HepG2 (cell line): ENCODE data around the gene GDPD5. TPM values are rescaled to one million over a fixed set of nuclear protein-coding genes. Genes with fewer than 3 reads are reported as not detected.

Experiments
- ARHGAP35 ChIP-seq: sonication (generic); formaldehyde crosslinking; IDR thresholded peaks from 2 replicates; pipeline ENCODE4 v1.9.0; 2022; ENCODE audit warnings: mild to moderate bottlenecking, inconsistent platforms, moderate library complexity, missing genetic modification reagents, borderline replicate concordance
- ATF3 ChIP-seq: sonication (generic); formaldehyde crosslinking; IDR thresholded peaks from 2 replicates; pipeline ENCODE4 v1.4.0; 2020; ENCODE audit warnings: missing genetic modification reagents
- BCL6 ChIP-seq: IDR thresholded peaks from 2 replicates; pipeline ENCODE4 v1.6.1; 2016; ENCODE audit warnings: missing genetic modification reagents, missing compliant biosample characterization
- EP300 ChIP-seq, 3 experiments: sonication (generic) in 1 of 3; formaldehyde crosslinking in 1 of 3; IDR thresholded peaks; 2 replicates each; pipeline versions ENCODE4 v1.5.1 to v1.6.1; 2011 to 2020; ENCODE audit warnings: low read depth in 2 of 3, low read length in 2 of 3, borderline replicate concordance in 1 of 3, improper control_type of control experiment in 1 of 3, mild to moderate bottlenecking in 1 of 3, missing genetic modification reagents in 1 of 3, moderate library complexity in 1 of 3
- FOXK1 ChIP-seq: sonication (generic); formaldehyde crosslinking; IDR thresholded peaks from 2 replicates; pipeline ENCODE4 v1.4.0; 2020; ENCODE audit warnings: low read depth, missing genetic modification reagents, borderline replicate concordance
- FOXK2 ChIP-seq: fragments of 450-650 bp; IDR thresholded peaks from 2 replicates; pipeline ENCODE4 v1.6.1; 2016
- MED1 ChIP-seq: sonication (generic); formaldehyde crosslinking; IDR thresholded peaks from 2 replicates; pipeline ENCODE4 v1.4.0; 2020; ENCODE audit warnings: missing genetic modification reagents
- NR2C2 ChIP-seq: sonication (generic); formaldehyde crosslinking; IDR thresholded peaks from 2 replicates; pipeline ENCODE4 v1.4.0; 2020; ENCODE audit warnings: missing genetic modification reagents, mild to moderate bottlenecking, moderate library complexity, borderline replicate concordance
- SALL2 ChIP-seq: sonication (generic); formaldehyde crosslinking; IDR thresholded peaks from 2 replicates; pipeline ENCODE4 v1.8.1; 2023; ENCODE audit warnings: mild to moderate bottlenecking, missing genetic modification reagents, inconsistent platforms
- SMAD3 ChIP-seq: sonication (generic); formaldehyde crosslinking; IDR thresholded peaks from 2 replicates; pipeline ENCODE4 v1.4.0; 2020; ENCODE audit warnings: missing genetic modification reagents
- SP5 ChIP-seq: IDR thresholded peaks from 2 replicates; pipeline ENCODE4 v1.6.1; 2016; ENCODE audit warnings: low read depth, borderline replicate concordance
- TFDP2 ChIP-seq: sonication (generic); formaldehyde crosslinking; IDR thresholded peaks from 2 replicates; pipeline ENCODE4 v1.4.0; 2020; ENCODE audit warnings: missing genetic modification reagents
- ZBTB14 ChIP-seq: sonication (generic); formaldehyde crosslinking; IDR thresholded peaks from 2 replicates; pipeline ENCODE4 v1.4.0; 2020; ENCODE audit warnings: missing genetic modification reagents
- ZBTB7B ChIP-seq: sonication (generic); formaldehyde crosslinking; IDR thresholded peaks from 2 replicates; pipeline ENCODE4 v1.4.0; 2020; ENCODE audit warnings: missing genetic modification reagents
- ZFP36 ChIP-seq: fragments of 150-350 bp; IDR thresholded peaks from 2 replicates; pipeline ENCODE4 v1.6.1; 2018; ENCODE audit warnings: borderline replicate concordance, low read length, low read depth; ENCODE audit not compliant: partially characterized antibody
- ZNF292 ChIP-seq: sonication (generic); formaldehyde crosslinking; IDR thresholded peaks from 2 replicates; pipeline ENCODE4 v1.8.1; 2022; ENCODE audit warnings: mild to moderate bottlenecking, low read depth, missing genetic modification reagents, borderline replicate concordance
- ZNF337 ChIP-seq: sonication (generic); formaldehyde crosslinking; IDR thresholded peaks from 2 replicates; pipeline ENCODE4 v1.5.1; 2020; ENCODE audit warnings: missing genetic modification reagents, low read depth, mild to moderate bottlenecking, borderline replicate concordance
- ZNF574 ChIP-seq: sonication (generic); formaldehyde crosslinking; IDR thresholded peaks from 2 replicates; pipeline ENCODE4 v1.4.0; 2020; ENCODE audit warnings: missing genetic modification reagents
- ZNF749 ChIP-seq: sonication (generic); formaldehyde crosslinking; IDR thresholded peaks from 2 replicates; pipeline ENCODE4 v1.8.0; 2022; ENCODE audit warnings: mild to moderate bottlenecking, missing genetic modification reagents, moderate library complexity, borderline replicate concordance
- ZSCAN25 ChIP-seq: sonication (generic); formaldehyde crosslinking; IDR thresholded peaks from 2 replicates; pipeline ENCODE4 v1.8.0; 2022; ENCODE audit warnings: mild to moderate bottlenecking, missing genetic modification reagents
- polyA plus RNA-seq, 8 experiments: library from polyadenylated mRNA; depleted of rRNA in 3 of 8; stranded (reverse) in 7 of 8; unstranded in 1 of 8; fragments of >200 nt; fragmentation: Illumina TruSeq in 4 of 8; extraction: Trizol in 4 of 8; gene quantifications; 2 replicates each; pipeline versions ENCODE4 v1.2.1 to v1.2.3, GENCODE V29; 2011 to 2016; ENCODE audit warnings: low read depth in 4 of 8, missing spikeins in 1 of 8, mixed read lengths in 1 of 8; ENCODE audit not compliant: insufficient read depth in 1 of 8
- total RNA-seq, 5 experiments: library from RNA; depleted of rRNA; stranded (reverse); fragments of >200 nt; fragmentation: Illumina TruSeq; extraction: Trizol; gene quantifications; 2 replicates each; pipeline ENCODE4 v1.2.3, GENCODE V29; 2016; ENCODE audit warnings: low read depth in 1 of 5

Gene GDPD5
- total and polyA plus RNA-seq, 2 of the 13 experiments (the other 11 are each of a cell fraction or from before 2014, with no cell fraction given), result 55.0 to 67.5 TPM

GRCh38 chr11:75422248-75423231 lies 103.2 kb downstream of the GDPD5 start (continued):
- peak in 1 of 2 experiments; percentile 51; a peak in 1 of 4 replicates for TF ChIP-seq EP300 (IDR thresholded peaks at IDR 0.05; ENCODE audit: low read depth in 2 of 2, low read length in 2 of 2)
- no peak for TF ChIP-seq EP300 (CRISPR knock-in tag; IDR thresholded peaks at IDR 0.05; ENCODE audit: borderline replicate concordance)
- 0 out of 2 replicates have a peak, but pooled peaks have one; percentile 16 for TF ChIP-seq TFDP2 (CRISPR knock-in tag)
- peak; percentile 23; the same call in 1 of the 2 replicates for TF ChIP-seq BCL6 (CRISPR knock-in tag)
- no peak for TF ChIP-seq FOXK1
- TF ChIP-seq ZFP36, result no peak
- peak; percentile 52; the same call in 1 of the 2 replicates for TF ChIP-seq SMAD3 (CRISPR knock-in tag)
- 0 out of 2 replicates have a peak, but pooled peaks have one; percentile 36 for TF ChIP-seq ARHGAP35 (CRISPR knock-in tag)
- TF ChIP-seq ZSCAN25 (CRISPR knock-in tag), result peak; percentile 38; the same call in 1 of the 2 replicates
- TF ChIP-seq ZBTB7B (CRISPR knock-in tag), result peak; percentile 55; the same call in 1 of the 2 replicates
- peak; percentile 58; the same call in 1 of the 2 replicates for TF ChIP-seq ZNF574 (CRISPR knock-in tag)
- peak; percentile 95 for TF ChIP-seq SP5 (CRISPR knock-in tag)
- peak; percentile 45; the same call in 1 of the 2 replicates for TF ChIP-seq ZNF749 (CRISPR knock-in tag)
- 0 out of 2 replicates have a peak, but pooled peaks have one; percentile 36 for TF ChIP-seq ZNF337 (CRISPR knock-in tag)
- TF ChIP-seq NR2C2 (CRISPR knock-in tag), result peak; percentile 88
- TF ChIP-seq SALL2 (CRISPR knock-in tag), result 0 out of 2 replicates have a peak, but pooled peaks have one; percentile 71
- TF ChIP-seq FOXK2, result 0 out of 2 replicates have a peak, but pooled peaks have one; percentile 12
- TF ChIP-seq ZNF292, result peak; percentile 88
- 0 out of 2 replicates have a peak, but pooled peaks have one; percentile 13 for TF ChIP-seq ATF3
- peak; percentile 48; the same call in 1 of the 2 replicates for TF ChIP-seq MED1 (CRISPR knock-in tag)
- no peak for TF ChIP-seq ZBTB14 (CRISPR knock-in tag)
